ENCODE measurements around the gene CFAP43. TPM values are rescaled to one million over a fixed set of nuclear protein-coding genes. Genes with fewer than 3 reads are reported as not detected.

Gene CFAP43
- total RNA-seq, 2 donors from 2014 or later: 2.6 to 4.1 TPM

DNA sequence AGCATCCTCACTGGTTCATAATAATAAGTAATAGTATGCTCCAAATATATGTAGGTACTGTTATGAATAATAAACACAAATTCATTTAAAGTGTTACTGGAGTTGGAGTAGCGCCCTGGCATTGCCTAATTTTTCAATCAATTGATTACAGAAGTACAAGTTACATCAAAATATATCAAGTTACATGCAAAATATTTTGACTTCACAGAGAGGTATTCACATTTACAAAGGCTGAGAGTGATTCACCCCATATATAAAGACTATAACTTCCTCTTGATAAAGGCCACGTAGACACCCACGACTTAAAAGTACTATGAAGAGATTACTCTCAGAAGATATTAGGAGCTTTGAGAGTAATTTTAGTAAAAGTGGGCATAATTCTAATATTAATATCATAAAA lies 132.9 kb downstream of the CFAP43 start:
- no peak for DNase-seq
- Mint-ChIP-seq H3K27ac (no peak overlapping the region), H3K4me1 (peaks cover 5% of the 10 kb centered on the region), H3K9me3 (peaks cover 13% of the 10 kb centered on the region), H3K4me3 (no peak overlapping the region), H3K27me3 (ENCODE audit: insufficient read depth) (no peaks in the 10 kb centered on the region), H3K36me3 (ENCODE audit: low read depth) (peaks cover 7% of the 10 kb centered on the region)
- no peak overlapping the region for H3K9ac ChIP-seq (ENCODE audit: extremely low read depth, low read length, poor library complexity, severe bottlenecking)
- H3K9me3 ChIP-seq (ENCODE audit: control insufficient read depth, low read length): peaks cover 15% of the 10 kb centered on the region
- no peaks in the 10 kb centered on the region for H3K27me3 ChIP-seq (ENCODE audit: control insufficient read depth, insufficient read depth, low read length, poor library complexity, severe bottlenecking)
- no peak overlapping the region for H3K27ac ChIP-seq (ENCODE audit: low read depth, low read length)
- peaks cover 2% of the 10 kb centered on the region for H3K4me1 ChIP-seq (ENCODE audit: control insufficient read depth, insufficient read depth, low read length)
- 100% methylated on average over 1 of the region's 3 CpGs; no CpG with 5 or more reads in 1 of the 2 experiments for WGBS, 2 experiments (ENCODE audit: insufficient coverage in 1 of 2, insufficient read length in 1 of 2)
- H3K36me3 ChIP-seq (ENCODE audit: control insufficient read depth, insufficient read depth, low read length): no peaks in the 10 kb centered on the region
- TF ChIP-seq, protein P1, sequence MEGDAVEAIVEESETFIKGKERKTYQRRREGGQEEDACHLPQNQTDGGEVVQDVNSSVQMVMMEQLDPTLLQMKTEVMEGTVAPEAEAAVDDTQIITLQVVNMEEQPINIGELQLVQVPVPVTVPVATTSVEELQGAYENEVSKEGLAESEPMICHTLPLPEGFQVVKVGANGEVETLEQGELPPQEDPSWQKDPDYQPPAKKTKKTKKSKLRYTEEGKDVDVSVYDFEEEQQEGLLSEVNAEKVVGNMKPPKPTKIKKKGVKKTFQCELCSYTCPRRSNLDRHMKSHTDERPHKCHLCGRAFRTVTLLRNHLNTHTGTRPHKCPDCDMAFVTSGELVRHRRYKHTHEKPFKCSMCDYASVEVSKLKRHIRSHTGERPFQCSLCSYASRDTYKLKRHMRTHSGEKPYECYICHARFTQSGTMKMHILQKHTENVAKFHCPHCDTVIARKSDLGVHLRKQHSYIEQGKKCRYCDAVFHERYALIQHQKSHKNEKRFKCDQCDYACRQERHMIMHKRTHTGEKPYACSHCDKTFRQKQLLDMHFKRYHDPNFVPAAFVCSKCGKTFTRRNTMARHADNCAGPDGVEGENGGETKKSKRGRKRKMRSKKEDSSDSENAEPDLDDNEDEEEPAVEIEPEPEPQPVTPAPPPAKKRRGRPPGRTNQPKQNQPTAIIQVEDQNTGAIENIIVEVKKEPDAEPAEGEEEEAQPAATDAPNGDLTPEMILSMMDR (conservative IDR thresholded peaks at IDR 0.05): no peak
- no peak overlapping the region for H3K4me3 ChIP-seq (ENCODE audit: low read length)

DNA sequence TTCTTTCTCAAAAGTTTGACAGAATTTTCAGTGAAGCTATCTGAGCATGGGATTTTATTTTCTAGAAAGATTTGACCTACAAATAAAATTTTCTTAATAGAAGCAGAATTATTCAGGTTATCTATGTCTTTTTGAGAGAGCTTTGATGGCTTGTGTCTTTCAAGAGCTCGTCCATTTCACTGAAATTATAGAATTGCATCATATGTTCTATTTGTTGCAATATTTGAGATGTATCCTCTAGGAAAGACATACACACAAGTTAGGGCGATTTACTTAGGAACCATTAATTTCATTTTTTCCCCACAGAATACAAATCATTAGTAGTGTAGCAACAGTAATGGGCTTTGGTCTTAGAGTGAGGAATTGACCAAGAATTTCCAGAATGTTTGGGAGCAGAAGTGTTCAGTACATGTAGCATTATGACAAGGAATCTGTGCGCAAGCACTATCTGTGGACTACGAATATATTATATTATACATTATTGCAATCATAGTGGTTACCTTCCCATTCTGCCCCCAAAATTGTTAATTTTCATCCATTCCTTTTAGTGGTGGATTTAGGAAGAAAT lies 133.7 kb downstream of the CFAP43 start:
- H3K27ac Mint-ChIP-seq: no peak overlapping the region
- 83% methylated on average over 1 of the region's 4 CpGs; no CpG with 5 or more reads in 1 of the 2 experiments for whole genome bisulfite sequencing, 2 experiments (ENCODE audit: insufficient coverage in 1 of 2, insufficient read length in 1 of 2)
- no peak overlapping the region for H3K27ac ChIP-seq (ENCODE audit: low read depth, low read length)
- peaks cover 3% of the 10 kb centered on the region for H3K4me1 Mint-ChIP-seq
- peaks cover 18% of the 10 kb centered on the region for H3K9me3 ChIP-seq (ENCODE audit: control insufficient read depth, low read length)
- no peak overlapping the region for H3K4me3 Mint-ChIP-seq
- peaks cover 2% of the 10 kb centered on the region for H3K4me1 ChIP-seq (ENCODE audit: control insufficient read depth, insufficient read depth, low read length)
- no peak for DNase-seq
- no peaks in the 10 kb centered on the region for H3K36me3 ChIP-seq (ENCODE audit: control insufficient read depth, insufficient read depth, low read length)
- H3K4me3 ChIP-seq (ENCODE audit: low read length): no peak overlapping the region
- TF ChIP-seq, protein P1 (conservative IDR thresholded peaks at IDR 0.05): no peak
- H3K9me3 Mint-ChIP-seq: peaks cover 13% of the 10 kb centered on the region
- H3K36me3 Mint-ChIP-seq (ENCODE audit: low read depth): peaks cover 7% of the 10 kb centered on the region
- no peaks in the 10 kb centered on the region for H3K27me3 Mint-ChIP-seq (ENCODE audit: insufficient read depth)
- no peaks in the 10 kb centered on the region for H3K27me3 ChIP-seq (ENCODE audit: control insufficient read depth, insufficient read depth, low read length, poor library complexity, severe bottlenecking)
- no peak overlapping the region for H3K9ac ChIP-seq (ENCODE audit: extremely low read depth, low read length, poor library complexity, severe bottlenecking)

DNA sequence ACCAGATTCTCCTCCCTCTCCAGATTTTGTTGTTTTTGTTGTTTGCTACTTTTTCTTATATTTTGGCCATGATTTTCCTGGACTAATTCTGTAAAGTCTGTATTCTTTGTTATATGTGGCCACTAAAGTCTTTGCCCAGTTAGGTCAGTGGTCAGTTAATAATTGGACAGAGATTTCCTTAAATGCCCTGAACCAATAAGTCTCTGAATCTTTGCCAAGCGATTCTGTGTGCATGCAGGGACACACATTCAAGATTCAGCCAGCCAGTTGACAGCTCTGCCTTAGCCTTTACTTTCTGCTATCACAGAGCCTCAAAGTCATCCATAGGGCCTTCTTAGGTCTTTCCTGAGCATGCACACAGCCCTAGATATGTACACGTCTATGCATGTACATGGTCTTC lies 135.5 kb downstream of the CFAP43 start:
- H3K4me1 Mint-ChIP-seq: peaks cover 6% of the 10 kb centered on the region
- Histone ChIP-seq H3K4me1 (ENCODE audit: control insufficient read depth, insufficient read depth, low read length) (peaks cover 2% of the 10 kb centered on the region), H3K4me3 (ENCODE audit: low read length) (no peak overlapping the region), H3K9me3 (ENCODE audit: control insufficient read depth, low read length) (peaks cover 19% of the 10 kb centered on the region), H3K27ac (ENCODE audit: low read depth, low read length) (no peak overlapping the region), H3K36me3 (ENCODE audit: control insufficient read depth, insufficient read depth, low read length) (no peaks in the 10 kb centered on the region), H3K9ac (ENCODE audit: extremely low read depth, low read length, poor library complexity, severe bottlenecking) (no peak overlapping the region), H3K27me3 (ENCODE audit: control insufficient read depth, insufficient read depth, low read length, poor library complexity, severe bottlenecking) (no peaks in the 10 kb centered on the region)
- no peak overlapping the region for H3K27ac Mint-ChIP-seq
- DNase-seq: no peak
- WGBS, 2 experiments (ENCODE audit: insufficient coverage in 1 of 2, insufficient read length in 1 of 2): 84 to 92% methylated on average over 1 to 2 of the region's 2 CpGs
- TF ChIP-seq, protein P1 (conservative IDR thresholded peaks at IDR 0.05): no peak
- peaks cover 7% of the 10 kb centered on the region for H3K36me3 Mint-ChIP-seq (ENCODE audit: low read depth)
- no peaks in the 10 kb centered on the region for H3K27me3 Mint-ChIP-seq (ENCODE audit: insufficient read depth)
- H3K4me3 Mint-ChIP-seq: no peak overlapping the region
- peaks cover 13% of the 10 kb centered on the region for H3K9me3 Mint-ChIP-seq
